Loucy (cell line): ENCODE measurements around the gene UPF1.

Source experiments
- EZH2phosphoT487 ChIP-seq: fragments of 200-600 bp; IDR thresholded peaks from 2 replicates; pipeline ENCODE4 v1.6.1; 2018; ENCODE audit warnings: antibody characterized with exemption, mild to moderate bottlenecking, moderate library complexity, borderline replicate concordance
- TF ChIP-seq, protein P1 (sequence below): fragments of 200-600 bp; sonication (generic); conservative IDR thresholded peaks from 2 replicates; pipeline ENCODE4 v1.5.1; 2014; ENCODE audit warnings: mild to moderate bottlenecking, antibody characterized with exemption, low read length

DNA sequence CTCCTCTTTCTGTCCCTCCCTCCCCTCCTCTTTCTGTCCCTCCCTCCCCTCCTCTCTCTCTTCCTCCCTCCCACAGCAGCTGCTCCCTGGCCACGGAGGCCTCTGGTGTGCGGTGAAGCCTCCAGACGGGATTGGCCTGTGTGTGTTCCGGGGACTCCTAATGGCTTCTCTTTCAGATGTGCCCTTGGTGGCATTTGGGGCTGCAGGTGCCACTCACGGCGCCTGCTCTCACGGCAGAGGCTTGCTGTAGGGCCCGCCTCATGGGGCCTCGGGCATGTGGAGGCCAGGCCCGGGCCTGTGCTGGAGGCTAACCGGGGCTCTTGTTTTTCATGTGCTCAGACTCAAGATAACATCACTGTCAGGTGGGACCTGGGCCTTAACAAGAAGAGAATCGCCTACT is 20.9 kb downstream of the UPF1 start:
- no peak for TF ChIP-seq EZH2phosphoT487
- TF ChIP-seq, protein P1, sequence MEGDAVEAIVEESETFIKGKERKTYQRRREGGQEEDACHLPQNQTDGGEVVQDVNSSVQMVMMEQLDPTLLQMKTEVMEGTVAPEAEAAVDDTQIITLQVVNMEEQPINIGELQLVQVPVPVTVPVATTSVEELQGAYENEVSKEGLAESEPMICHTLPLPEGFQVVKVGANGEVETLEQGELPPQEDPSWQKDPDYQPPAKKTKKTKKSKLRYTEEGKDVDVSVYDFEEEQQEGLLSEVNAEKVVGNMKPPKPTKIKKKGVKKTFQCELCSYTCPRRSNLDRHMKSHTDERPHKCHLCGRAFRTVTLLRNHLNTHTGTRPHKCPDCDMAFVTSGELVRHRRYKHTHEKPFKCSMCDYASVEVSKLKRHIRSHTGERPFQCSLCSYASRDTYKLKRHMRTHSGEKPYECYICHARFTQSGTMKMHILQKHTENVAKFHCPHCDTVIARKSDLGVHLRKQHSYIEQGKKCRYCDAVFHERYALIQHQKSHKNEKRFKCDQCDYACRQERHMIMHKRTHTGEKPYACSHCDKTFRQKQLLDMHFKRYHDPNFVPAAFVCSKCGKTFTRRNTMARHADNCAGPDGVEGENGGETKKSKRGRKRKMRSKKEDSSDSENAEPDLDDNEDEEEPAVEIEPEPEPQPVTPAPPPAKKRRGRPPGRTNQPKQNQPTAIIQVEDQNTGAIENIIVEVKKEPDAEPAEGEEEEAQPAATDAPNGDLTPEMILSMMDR: no peak
